GM23338 (cell line): ENCODE results near the gene KPNA5. TPM values are rescaled to one million over a fixed set of nuclear protein-coding genes. Genes with fewer than 3 reads are reported as not detected.

Experiments used
- ATAC-seq: fragments of 200-7000 bp; cut with Tn5 transposase; 3 replicates; pipeline ENCODE4 v1.9.1; 2020
- DNase-seq: peaks from one replicate; pipeline ENCODE4 v3.0.0-alpha.2; 2015; ENCODE audit warnings: low spot score
- H2AFZ ChIP-seq: fragments of 200-600 bp; sonication (generic); 2 replicates; pipeline ENCODE4 v1.8.0; 2016; ENCODE audit warnings: antibody characterized with exemption, mild to moderate bottlenecking, moderate library complexity
- H3F3A ChIP-seq: fragments of 200-600 bp; sonication (generic); replicated peaks from 2 replicates; pipeline ENCODE4 v1.8.0; 2017; ENCODE audit warnings: antibody characterized with exemption, mixed run types, low read depth
- H3K27ac ChIP-seq: fragments of 200-600 bp; sonication (generic); 2 replicates; pipeline ENCODE4 v1.6.1; 2016; ENCODE audit warnings: low read depth
- H3K27me3 ChIP-seq: fragments of 200-600 bp; sonication (generic); 2 replicates; pipeline ENCODE4 v1.8.0; 2016; ENCODE audit warnings: mild to moderate bottlenecking, mixed run types, moderate library complexity; ENCODE audit not compliant: insufficient read depth
- H3K36me3 ChIP-seq: fragments of 200-600 bp; sonication (generic); 2 replicates; pipeline ENCODE4 v1.8.0; 2016; ENCODE audit warnings: mild to moderate bottlenecking; ENCODE audit not compliant: insufficient read depth
- H3K4me1 ChIP-seq: fragments of 200-600 bp; sonication (generic); 2 replicates; pipeline ENCODE4 v1.8.0; 2016; ENCODE audit warnings: mild to moderate bottlenecking, moderate library complexity; ENCODE audit not compliant: insufficient read depth
- H3K4me2 ChIP-seq: fragments of 200-600 bp; sonication (generic); 2 replicates; pipeline ENCODE4 v1.7.1; 2017; ENCODE audit warnings: mixed run types
- H3K4me3 ChIP-seq: fragments of 200-600 bp; sonication (generic); 2 replicates; pipeline ENCODE4 v1.6.1; 2016; ENCODE audit warnings: mixed run types
- H3K79me2 ChIP-seq: fragments of 200-600 bp; sonication (generic); replicated peaks from 2 replicates; pipeline ENCODE4 v1.8.0; 2017; ENCODE audit warnings: mild to moderate bottlenecking; ENCODE audit not compliant: insufficient read depth
- H3K9me2 ChIP-seq: fragments of 200-600 bp; sonication (generic); 2 replicates; pipeline ENCODE4 v1.8.0; 2017; ENCODE audit not compliant: insufficient read depth
- H4K20me1 ChIP-seq: fragments of 200-600 bp; sonication (generic); replicated peaks from 2 replicates; pipeline ENCODE4 v1.8.0; 2017; ENCODE audit warnings: mild to moderate bottlenecking; ENCODE audit not compliant: insufficient read depth
- H3K27ac Mint-ChIP-seq: 2 replicates; pipeline ENCODE4 v1.8.0; 2020; ENCODE audit warnings: inconsistent platforms, mild to moderate bottlenecking, moderate library complexity, mixed read lengths
- H3K27me3 Mint-ChIP-seq: 3 replicates; pipeline ENCODE4 v1.8.0; 2022; ENCODE audit warnings: low read depth, mild to moderate bottlenecking, moderate library complexity, mixed read lengths, inconsistent platforms; ENCODE audit not compliant: insufficient read depth, poor library complexity
- H3K36me3 Mint-ChIP-seq: 3 replicates; pipeline ENCODE4 v1.8.0; 2021; ENCODE audit warnings: low read depth, mild to moderate bottlenecking, inconsistent platforms, moderate library complexity, mixed read lengths
- H3K4me1 Mint-ChIP-seq: 3 replicates; pipeline ENCODE4 v1.8.0; 2020; ENCODE audit warnings: mild to moderate bottlenecking, inconsistent platforms, mixed read lengths
- H3K4me3 Mint-ChIP-seq: 3 replicates; pipeline ENCODE4 v1.8.0; 2021; ENCODE audit warnings: moderate library complexity, mild to moderate bottlenecking, inconsistent platforms, mixed read lengths
- H3K9me3 Mint-ChIP-seq: 3 replicates; pipeline ENCODE4 v1.8.0; 2020; ENCODE audit warnings: moderate library complexity, mild to moderate bottlenecking, inconsistent platforms, mixed read lengths
- CREB1 ChIP-seq: fragments of 250-450 bp; sonication (Bioruptor Pico); IDR thresholded peaks from 2 replicates; pipeline ENCODE4 v1.5.0; 2020; ENCODE audit warnings: low read depth, mild to moderate bottlenecking, moderate library complexity
- EZH2 ChIP-seq: fragments of 200-600 bp; sonication (generic); IDR thresholded peaks from one replicate; pipeline ENCODE4 v1.8.0; 2017; ENCODE audit warnings: antibody characterized with exemption, mild to moderate bottlenecking, low read depth; ENCODE audit not compliant: unreplicated experiment
- EZH2phosphoT487 ChIP-seq: fragments of 200-600 bp; sonication (generic); IDR thresholded peaks from one replicate; pipeline ENCODE4 v1.8.1; 2018; ENCODE audit warnings: antibody characterized with exemption; ENCODE audit not compliant: unreplicated experiment
- JUNB ChIP-seq: IDR thresholded peaks from one replicate; pipeline ENCODE4 v1.6.1; 2016; ENCODE audit warnings: antibody characterized with exemption; ENCODE audit not compliant: unreplicated experiment
- NANOG ChIP-seq: IDR thresholded peaks from 2 replicates; pipeline ENCODE4 v1.6.1; 2016; ENCODE audit warnings: antibody characterized with exemption, borderline replicate concordance
- POLR2AphosphoS5 ChIP-seq: IDR thresholded peaks from 2 replicates; pipeline ENCODE4 v1.6.1; 2016; ENCODE audit warnings: antibody characterized with exemption, low read depth
- STAT1 ChIP-seq: IDR thresholded peaks from one replicate; pipeline ENCODE4 v1.6.1; 2016; ENCODE audit warnings: antibody characterized with exemption; ENCODE audit not compliant: unreplicated experiment
- ZNF114 ChIP-seq: fragments of 250-450 bp; sonication (Bioruptor Pico); IDR thresholded peaks from 2 replicates; pipeline ENCODE4 v1.5.0; 2020; ENCODE audit warnings: mild to moderate bottlenecking, moderate library complexity
- ZNF331 ChIP-seq: fragments of 250-450 bp; sonication (Bioruptor Pico); IDR thresholded peaks from 2 replicates; pipeline ENCODE4 v1.5.0; 2020; ENCODE audit warnings: low read depth, mild to moderate bottlenecking, moderate library complexity
- polyA plus RNA-seq: library from polyadenylated mRNA; unstranded; fragments of >200 nt; fragmentation: Nextera tagmentation; extraction: Ambion mirVana; gene quantifications from 2 replicates; pipeline ENCODE4 v1.2.1, GENCODE V29; 2016
- total RNA-seq: library from RNA; depleted of rRNA; stranded (reverse); fragments of >200 nt; shearing (Covaris generic); gene quantifications from 2 replicates; pipeline ENCODE4 v1.2.3, GENCODE V29; 2014
- TF ChIP-seq, protein P1 (sequence below), 2 experiments: fragments of 200-600 bp in 1 of 2; sonication (generic) in 1 of 2; conservative IDR thresholded peaks; 2 replicates each; pipeline versions ENCODE4 v1.5.1 to v1.6.1; 2016 to 2017; ENCODE audit warnings: antibody characterized with exemption in 2 of 2, low read depth in 2 of 2, mild to moderate bottlenecking in 2 of 2, moderate library complexity in 1 of 2
- TF ChIP-seq, protein P2 (sequence below): IDR thresholded peaks from 2 replicates; pipeline ENCODE4 v1.6.1; 2016; ENCODE audit warnings: antibody characterized with exemption
- TF ChIP-seq, protein P3 (sequence below): fragments of 250-450 bp; sonication (Bioruptor Pico); IDR thresholded peaks from 2 replicates; pipeline ENCODE4 v1.5.0; 2020; ENCODE audit warnings: mild to moderate bottlenecking, moderate library complexity
- TF ChIP-seq, protein P4 (sequence below): IDR thresholded peaks from one replicate; pipeline ENCODE4 v1.6.1; 2018; ENCODE audit warnings: antibody characterized with exemption; ENCODE audit not compliant: unreplicated experiment

KPNA5 gene
- total and polyA plus RNA-seq, 2 experiments from 2014 or later, result 6.9 to 16.3 TPM

DNA sequence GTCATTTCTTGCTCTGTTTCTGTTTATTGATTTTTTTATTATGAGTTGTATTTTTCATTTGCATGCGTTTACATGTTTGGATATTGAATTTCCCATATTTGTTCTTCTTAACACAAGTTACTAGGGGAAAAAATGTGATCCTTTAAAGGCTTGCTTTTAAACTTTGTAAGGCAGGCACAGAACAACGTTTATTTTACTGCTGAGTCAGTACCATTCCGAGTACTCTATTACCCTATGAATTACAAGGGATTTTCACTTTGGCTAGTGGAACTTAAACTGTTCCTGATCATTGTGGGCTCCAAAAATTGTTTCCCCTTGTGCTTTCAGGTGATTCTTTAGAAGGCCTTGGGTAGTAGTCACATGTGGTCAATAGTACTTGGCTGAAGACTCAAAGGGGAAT, 56.0 kb downstream of the KPNA5 start:
- no peak overlapping the region for H3K4me3 ChIP-seq
- no peak for ATAC-seq
- H3K9me2 ChIP-seq, result no peaks in the 10 kb centered on the region
- no peaks in the 10 kb centered on the region for H4K20me1 ChIP-seq
- no peak overlapping the region for H3K27ac ChIP-seq
- no peaks in the 10 kb centered on the region for H3K79me2 ChIP-seq
- no peaks in the 10 kb centered on the region for H3F3A ChIP-seq
- peaks cover 46% of the 10 kb centered on the region for H3K36me3 Mint-ChIP-seq
- H3K4me1 ChIP-seq, result no peaks in the 10 kb centered on the region
- H3K27me3 Mint-ChIP-seq, result no peaks in the 10 kb centered on the region
- H3K9me3 Mint-ChIP-seq, result peaks cover 37% of the 10 kb centered on the region
- no peak overlapping the region for H2AFZ ChIP-seq
- H3K36me3 ChIP-seq, result peaks cover 6% of the 10 kb centered on the region; the same call in 1 of the 2 replicates
- TF ChIP-seq ZNF331 (CRISPR knock-in tag) (no peak), EZH2 (no peak), STAT1 (no peak), CREB1 (no peak), JUNB (no peak), ZNF114 (CRISPR knock-in tag) (no peak), EZH2phosphoT487 (no peak), POLR2AphosphoS5 (no peak), NANOG (no peak)
- TF ChIP-seq, protein P1, sequence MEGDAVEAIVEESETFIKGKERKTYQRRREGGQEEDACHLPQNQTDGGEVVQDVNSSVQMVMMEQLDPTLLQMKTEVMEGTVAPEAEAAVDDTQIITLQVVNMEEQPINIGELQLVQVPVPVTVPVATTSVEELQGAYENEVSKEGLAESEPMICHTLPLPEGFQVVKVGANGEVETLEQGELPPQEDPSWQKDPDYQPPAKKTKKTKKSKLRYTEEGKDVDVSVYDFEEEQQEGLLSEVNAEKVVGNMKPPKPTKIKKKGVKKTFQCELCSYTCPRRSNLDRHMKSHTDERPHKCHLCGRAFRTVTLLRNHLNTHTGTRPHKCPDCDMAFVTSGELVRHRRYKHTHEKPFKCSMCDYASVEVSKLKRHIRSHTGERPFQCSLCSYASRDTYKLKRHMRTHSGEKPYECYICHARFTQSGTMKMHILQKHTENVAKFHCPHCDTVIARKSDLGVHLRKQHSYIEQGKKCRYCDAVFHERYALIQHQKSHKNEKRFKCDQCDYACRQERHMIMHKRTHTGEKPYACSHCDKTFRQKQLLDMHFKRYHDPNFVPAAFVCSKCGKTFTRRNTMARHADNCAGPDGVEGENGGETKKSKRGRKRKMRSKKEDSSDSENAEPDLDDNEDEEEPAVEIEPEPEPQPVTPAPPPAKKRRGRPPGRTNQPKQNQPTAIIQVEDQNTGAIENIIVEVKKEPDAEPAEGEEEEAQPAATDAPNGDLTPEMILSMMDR (conservative IDR thresholded peaks at IDR 0.05; ENCODE audit: low read depth in 2 of 2), result no peak
- TF ChIP-seq, protein P2, sequence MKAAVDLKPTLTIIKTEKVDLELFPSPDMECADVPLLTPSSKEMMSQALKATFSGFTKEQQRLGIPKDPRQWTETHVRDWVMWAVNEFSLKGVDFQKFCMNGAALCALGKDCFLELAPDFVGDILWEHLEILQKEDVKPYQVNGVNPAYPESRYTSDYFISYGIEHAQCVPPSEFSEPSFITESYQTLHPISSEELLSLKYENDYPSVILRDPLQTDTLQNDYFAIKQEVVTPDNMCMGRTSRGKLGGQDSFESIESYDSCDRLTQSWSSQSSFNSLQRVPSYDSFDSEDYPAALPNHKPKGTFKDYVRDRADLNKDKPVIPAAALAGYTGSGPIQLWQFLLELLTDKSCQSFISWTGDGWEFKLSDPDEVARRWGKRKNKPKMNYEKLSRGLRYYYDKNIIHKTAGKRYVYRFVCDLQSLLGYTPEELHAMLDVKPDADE, result no peak
- TF ChIP-seq, protein P3, sequence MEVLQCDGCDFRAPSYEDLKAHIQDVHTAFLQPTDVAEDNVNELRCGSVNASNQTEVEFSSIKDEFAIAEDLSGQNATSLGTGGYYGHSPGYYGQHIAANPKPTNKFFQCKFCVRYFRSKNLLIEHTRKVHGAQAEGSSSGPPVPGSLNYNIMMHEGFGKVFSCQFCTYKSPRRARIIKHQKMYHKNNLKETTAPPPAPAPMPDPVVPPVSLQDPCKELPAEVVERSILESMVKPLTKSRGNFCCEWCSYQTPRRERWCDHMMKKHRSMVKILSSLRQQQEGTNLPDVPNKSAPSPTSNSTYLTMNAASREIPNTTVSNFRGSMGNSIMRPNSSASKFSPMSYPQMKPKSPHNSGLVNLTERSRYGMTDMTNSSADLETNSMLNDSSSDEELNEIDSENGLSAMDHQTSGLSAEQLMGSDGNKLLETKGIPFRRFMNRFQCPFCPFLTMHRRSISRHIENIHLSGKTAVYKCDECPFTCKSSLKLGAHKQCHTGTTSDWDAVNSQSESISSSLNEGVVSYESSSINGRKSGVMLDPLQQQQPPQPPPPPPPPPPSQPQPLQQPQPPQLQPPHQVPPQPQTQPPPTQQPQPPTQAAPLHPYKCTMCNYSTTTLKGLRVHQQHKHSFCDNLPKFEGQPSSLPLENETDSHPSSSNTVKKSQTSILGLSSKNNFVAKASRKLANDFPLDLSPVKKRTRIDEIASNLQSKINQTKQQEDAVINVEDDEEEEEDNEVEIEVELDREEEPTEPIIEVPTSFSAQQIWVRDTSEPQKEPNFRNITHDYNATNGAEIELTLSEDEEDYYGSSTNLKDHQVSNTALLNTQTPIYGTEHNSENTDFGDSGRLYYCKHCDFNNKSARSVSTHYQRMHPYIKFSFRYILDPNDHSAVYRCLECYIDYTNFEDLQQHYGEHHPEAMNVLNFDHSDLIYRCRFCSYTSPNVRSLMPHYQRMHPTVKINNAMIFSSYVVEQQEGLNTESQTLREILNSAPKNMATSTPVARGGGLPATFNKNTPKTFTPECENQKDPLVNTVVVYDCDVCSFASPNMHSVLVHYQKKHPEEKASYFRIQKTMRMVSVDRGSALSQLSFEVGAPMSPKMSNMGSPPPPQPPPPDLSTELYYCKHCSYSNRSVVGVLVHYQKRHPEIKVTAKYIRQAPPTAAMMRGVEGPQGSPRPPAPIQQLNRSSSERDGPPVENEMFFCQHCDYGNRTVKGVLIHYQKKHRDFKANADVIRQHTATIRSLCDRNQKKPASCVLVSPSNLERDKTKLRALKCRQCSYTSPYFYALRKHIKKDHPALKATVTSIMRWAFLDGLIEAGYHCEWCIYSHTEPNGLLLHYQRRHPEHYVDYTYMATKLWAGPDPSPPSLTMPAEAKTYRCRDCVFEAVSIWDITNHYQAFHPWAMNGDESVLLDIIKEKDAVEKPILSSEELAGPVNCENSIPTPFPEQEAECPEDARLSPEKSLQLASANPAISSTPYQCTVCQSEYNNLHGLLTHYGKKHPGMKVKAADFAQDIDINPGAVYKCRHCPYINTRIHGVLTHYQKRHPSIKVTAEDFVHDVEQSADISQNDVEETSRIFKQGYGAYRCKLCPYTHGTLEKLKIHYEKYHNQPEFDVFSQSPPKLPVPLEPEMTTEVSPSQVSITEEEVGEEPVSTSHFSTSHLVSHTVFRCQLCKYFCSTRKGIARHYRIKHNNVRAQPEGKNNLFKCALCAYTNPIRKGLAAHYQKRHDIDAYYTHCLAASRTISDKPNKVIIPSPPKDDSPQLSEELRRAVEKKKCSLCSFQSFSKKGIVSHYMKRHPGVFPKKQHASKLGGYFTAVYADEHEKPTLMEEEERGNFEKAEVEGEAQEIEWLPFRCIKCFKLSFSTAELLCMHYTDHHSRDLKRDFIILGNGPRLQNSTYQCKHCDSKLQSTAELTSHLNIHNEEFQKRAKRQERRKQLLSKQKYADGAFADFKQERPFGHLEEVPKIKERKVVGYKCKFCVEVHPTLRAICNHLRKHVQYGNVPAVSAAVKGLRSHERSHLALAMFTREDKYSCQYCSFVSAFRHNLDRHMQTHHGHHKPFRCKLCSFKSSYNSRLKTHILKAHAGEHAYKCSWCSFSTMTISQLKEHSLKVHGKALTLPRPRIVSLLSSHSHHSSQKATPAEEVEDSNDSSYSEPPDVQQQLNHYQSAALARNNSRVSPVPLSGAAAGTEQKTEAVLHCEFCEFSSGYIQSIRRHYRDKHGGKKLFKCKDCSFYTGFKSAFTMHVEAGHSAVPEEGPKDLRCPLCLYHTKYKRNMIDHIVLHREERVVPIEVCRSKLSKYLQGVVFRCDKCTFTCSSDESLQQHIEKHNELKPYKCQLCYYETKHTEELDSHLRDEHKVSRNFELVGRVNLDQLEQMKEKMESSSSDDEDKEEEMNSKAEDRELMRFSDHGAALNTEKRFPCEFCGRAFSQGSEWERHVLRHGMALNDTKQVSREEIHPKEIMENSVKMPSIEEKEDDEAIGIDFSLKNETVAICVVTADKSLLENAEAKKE (CRISPR knock-in tag), result no peak
- TF ChIP-seq, protein P4, sequence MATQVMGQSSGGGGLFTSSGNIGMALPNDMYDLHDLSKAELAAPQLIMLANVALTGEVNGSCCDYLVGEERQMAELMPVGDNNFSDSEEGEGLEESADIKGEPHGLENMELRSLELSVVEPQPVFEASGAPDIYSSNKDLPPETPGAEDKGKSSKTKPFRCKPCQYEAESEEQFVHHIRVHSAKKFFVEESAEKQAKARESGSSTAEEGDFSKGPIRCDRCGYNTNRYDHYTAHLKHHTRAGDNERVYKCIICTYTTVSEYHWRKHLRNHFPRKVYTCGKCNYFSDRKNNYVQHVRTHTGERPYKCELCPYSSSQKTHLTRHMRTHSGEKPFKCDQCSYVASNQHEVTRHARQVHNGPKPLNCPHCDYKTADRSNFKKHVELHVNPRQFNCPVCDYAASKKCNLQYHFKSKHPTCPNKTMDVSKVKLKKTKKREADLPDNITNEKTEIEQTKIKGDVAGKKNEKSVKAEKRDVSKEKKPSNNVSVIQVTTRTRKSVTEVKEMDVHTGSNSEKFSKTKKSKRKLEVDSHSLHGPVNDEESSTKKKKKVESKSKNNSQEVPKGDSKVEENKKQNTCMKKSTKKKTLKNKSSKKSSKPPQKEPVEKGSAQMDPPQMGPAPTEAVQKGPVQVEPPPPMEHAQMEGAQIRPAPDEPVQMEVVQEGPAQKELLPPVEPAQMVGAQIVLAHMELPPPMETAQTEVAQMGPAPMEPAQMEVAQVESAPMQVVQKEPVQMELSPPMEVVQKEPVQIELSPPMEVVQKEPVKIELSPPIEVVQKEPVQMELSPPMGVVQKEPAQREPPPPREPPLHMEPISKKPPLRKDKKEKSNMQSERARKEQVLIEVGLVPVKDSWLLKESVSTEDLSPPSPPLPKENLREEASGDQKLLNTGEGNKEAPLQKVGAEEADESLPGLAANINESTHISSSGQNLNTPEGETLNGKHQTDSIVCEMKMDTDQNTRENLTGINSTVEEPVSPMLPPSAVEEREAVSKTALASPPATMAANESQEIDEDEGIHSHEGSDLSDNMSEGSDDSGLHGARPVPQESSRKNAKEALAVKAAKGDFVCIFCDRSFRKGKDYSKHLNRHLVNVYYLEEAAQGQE, result no peak
- no peaks in the 10 kb centered on the region for H3K4me1 Mint-ChIP-seq
- no peaks in the 10 kb centered on the region for H3K27me3 ChIP-seq
- H3K4me2 ChIP-seq, result no peak overlapping the region
- DNase-seq, result no peak
- no peak overlapping the region for H3K27ac Mint-ChIP-seq
- no peak overlapping the region for H3K4me3 Mint-ChIP-seq
